ENCODE measurements around the gene DGKZ.

- TF ChIP-seq POLR2AphosphoS5 (IDR thresholded peaks at IDR 0.05; ENCODE audit: low read depth, low read length) (no peak), POLR2A (IDR thresholded peaks at IDR 0.05; ENCODE audit: low read depth, low read length) (no peak), TAF1 (IDR thresholded peaks at IDR 0.05; ENCODE audit: borderline replicate concordance, low read depth, low read length) (no peak)
These were observed 7.4 kb upstream of the DGKZ start for GRCh38 chr11:46339816-46340215.

Data from GM12892 (cell line).